Measurements from ENCODE around the gene TDRD15.
"Not testable (repeated sequence)": the region's sequence is repeated elsewhere in the genome, so short reads cannot be mapped to it uniquely, and the experiment has no call there.

TDRD15 gene

GRCh38 chr2:21148718-21149117 lies 24.9 kb downstream of the TDRD15 start:
- no peak for DNase-seq

- not testable (repeated sequence) for DNase-seq
These were observed 27.5 kb downstream of the TDRD15 start for GRCh38 chr2:21151234-21151633.

- no peak for DNase-seq
These were observed 31.8 kb downstream of the TDRD15 start for GRCh38 chr2:21155365-21156136.

DNA sequence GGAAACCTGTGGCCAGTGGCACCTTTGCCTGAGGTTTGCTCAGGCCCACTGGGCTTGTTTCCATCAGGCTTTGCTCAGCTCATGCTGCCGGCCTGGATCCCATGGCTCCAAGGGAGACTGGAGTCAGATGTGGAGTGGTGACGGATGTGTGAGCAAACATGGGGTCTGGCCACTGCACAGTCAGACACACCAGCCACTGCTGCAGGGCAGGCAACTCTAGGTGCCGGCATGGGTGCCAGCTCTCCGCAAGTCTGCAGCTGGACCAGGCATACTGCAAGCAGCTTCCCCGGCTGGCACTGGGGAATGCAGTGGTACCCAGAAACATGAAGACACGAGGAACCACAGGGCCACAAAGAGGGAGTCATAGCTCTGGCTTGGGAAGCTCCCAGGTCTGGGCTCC lies 37.4 kb downstream of the TDRD15 start:
- no peak for DNase-seq

GRCh38 chr2:21161832-21162614 lies 38.3 kb downstream of the TDRD15 start:
- DNase-seq: no peak

DNA sequence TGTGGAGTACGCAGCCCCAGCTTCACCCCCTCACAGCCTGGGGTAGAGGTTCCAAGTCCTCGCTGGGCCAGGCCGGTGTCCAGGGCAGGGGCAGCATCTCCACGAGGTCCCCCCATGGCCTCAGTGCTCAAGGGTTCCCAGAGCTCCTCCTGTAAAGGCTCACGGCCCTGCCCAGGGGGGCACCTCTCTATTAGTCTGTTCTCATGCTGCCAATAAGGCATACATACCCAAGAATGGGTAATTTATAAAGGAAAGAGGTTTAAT lies 38.8 kb downstream of the TDRD15 start:
- DNase-seq: no peak

DNA sequence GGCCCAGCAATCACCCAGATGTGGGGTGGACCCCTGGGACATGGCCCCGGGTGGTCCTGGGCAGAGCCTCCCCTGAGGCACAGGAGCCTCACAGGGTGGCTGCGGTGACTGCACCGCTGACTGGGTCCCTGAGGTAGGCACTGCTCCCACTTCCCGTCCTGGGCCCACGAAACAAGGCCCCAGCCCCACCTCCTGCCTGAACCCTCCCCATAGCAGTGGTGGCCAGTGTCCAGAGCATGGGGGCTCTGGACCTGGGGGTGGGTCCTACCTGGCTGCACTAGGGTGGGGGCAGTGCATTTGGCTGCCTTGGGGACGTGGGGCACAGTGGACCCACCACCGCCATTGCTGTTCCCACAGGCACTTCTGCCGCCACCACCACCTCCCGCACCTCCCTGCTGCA lies 39.4 kb downstream of the TDRD15 start:
- DNase-seq: no peak

DNA sequence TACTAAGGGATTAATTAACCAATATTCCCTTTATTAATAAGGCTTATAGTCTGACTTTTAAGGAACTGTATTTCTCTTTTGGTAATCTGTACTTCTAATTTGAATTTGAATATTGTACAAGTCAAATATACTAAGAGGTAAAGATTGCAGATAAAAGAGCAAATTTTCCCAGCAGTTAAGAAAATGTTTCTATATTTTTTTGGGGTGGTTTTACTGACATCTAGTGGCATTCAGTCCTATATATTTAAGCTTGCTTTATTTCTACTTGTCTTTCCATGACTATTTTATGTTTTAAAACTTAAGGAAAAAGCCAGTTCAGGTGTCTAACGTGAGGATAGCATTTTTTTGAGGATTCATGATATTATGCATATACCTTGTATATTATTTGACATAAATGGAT lies 41.6 kb downstream of the TDRD15 start:
- DNase-seq: no peak

DNA sequence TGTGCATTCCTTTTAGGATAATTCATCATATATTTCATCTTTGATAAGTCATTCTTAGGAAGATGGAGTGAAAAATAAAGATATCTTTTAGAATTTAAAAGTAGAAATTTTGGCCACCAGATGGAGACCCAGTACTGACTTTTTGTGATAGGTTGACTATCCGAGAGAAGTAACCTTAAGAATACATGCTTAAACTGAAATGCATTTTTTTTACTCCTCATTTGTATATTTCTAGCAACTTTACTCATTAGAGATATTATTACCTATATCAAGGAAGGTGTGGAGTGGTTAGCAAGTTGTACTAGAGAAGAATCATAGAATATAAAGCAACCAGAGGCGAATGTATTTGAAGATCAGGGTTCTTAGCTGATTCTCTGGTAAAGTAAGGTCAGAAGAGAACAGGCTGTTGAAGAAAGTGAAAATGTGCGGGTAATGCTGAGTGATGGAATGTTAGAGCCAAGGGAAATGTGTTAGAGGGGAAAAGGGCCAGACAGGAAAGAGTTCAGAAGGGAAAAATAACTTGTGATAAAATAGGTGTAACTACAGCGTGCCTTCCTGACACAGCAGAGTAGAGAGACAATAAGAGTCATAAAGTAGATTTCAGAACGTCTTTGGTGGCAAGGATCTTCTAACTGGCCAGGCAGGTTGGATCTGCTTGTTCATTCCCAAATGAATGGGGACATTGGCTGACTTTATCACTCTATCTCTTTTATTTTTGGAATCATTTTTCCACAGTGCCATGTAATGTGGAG lies 52.3 kb downstream of the TDRD15 start:
- no peak for DNase-seq

- no peak for DNase-seq
These were observed 58.2 kb downstream of the TDRD15 start for GRCh38 chr2:21181957-21182356.

GRCh38 chr2:21183306-21183705 lies 59.5 kb downstream of the TDRD15 start:
- DNase-seq: no peak

GRCh38 chr2:21183726-21184125 lies 60.0 kb downstream of the TDRD15 start:
- DNase-seq: no peak

- no peak for DNase-seq
These were observed 67.8 kb downstream of the TDRD15 start for GRCh38 chr2:21191535-21191934.

Measured in NCI-H1092 treated with DMSO at 0.1 percent for 48 hours (cell line).